ENCODE measurements around the gene PRKCQ. TPM values are rescaled to one million over a fixed set of nuclear protein-coding genes. Genes with fewer than 3 reads are reported as not detected.

The PRKCQ gene
- total and polyA plus RNA-seq, 2 of the 13 experiments (the other 11 are each of a cell fraction or from before 2014, with no cell fraction given), result 0.13 to 0.35 TPM

DNA sequence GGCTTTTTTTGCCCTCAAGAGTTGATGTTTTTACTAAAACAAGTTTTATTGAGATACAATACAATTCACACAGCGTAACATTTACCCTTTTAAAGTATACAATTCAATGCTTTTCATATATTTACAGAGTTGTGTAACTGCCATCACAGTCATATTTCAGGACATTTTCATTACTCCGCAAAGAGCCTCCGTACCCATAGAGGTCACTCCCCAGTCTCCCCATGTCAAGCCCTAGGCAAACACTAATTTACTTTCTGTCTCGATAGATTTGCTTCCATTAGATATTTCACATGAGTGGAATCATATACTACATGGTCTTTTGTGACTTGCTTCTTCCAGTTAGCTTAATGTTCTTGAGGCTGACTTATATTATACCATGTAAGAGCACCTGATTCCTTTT, 183.8 kb downstream of the PRKCQ start (continued):
- TF ChIP-seq, protein P1, sequence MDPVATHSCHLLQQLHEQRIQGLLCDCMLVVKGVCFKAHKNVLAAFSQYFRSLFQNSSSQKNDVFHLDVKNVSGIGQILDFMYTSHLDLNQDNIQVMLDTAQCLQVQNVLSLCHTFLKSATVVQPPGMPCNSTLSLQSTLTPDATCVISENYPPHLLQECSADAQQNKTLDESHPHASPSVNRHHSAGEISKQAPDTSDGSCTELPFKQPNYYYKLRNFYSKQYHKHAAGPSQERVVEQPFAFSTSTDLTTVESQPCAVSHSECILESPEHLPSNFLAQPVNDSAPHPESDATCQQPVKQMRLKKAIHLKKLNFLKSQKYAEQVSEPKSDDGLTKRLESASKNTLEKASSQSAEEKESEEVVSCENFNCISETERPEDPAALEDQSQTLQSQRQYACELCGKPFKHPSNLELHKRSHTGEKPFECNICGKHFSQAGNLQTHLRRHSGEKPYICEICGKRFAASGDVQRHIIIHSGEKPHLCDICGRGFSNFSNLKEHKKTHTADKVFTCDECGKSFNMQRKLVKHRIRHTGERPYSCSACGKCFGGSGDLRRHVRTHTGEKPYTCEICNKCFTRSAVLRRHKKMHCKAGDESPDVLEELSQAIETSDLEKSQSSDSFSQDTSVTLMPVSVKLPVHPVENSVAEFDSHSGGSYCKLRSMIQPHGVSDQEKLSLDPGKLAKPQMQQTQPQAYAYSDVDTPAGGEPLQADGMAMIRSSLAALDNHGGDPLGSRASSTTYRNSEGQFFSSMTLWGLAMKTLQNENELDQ (CRISPR knock-in tag; IDR thresholded peaks at IDR 0.05; ENCODE audit: borderline replicate concordance), result no peak
- TF ChIP-seq ZNF124 (CRISPR knock-in tag; IDR thresholded peaks at IDR 0.05) (no peak), ZNF256 (CRISPR knock-in tag; conservative IDR thresholded peaks at IDR 0.05) (no peak), RBFOX2 (IDR thresholded peaks at IDR 0.05; ENCODE audit: low read depth, low read length) (no peak)
- TF ChIP-seq, protein P2, sequence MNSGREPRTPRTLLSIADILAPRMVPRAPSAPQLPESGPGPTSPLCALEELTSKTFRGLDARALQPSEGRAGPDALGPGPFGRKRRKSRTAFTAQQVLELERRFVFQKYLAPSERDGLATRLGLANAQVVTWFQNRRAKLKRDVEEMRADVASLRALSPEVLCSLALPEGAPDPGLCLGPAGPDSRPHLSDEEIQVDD (CRISPR knock-in tag; IDR thresholded peaks at IDR 0.05; ENCODE audit: borderline replicate concordance), result no peak

DNA sequence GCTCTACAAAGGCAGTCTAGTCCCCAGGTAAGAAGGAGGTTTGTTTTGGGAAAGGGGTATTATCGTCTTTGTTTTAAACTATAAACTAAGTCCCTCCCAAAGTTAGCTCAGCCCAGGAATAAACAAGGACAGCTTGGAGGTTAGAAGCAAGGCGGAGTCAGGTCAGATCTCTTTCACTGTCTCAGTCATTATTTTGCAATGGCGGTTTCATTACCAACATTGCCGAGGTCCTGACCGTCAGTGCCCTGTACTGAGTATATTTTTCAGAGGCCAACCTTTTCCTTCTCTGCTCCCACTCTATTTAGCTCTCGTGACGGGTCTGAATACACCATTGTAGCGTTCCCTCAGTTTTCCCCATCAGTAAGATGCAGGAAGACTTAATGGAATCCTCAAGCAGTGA, 184.5 kb downstream of the PRKCQ start:
- no TSS peak for BruUV-seq (replicated peaks)
- TF ChIP-seq, protein P3, sequence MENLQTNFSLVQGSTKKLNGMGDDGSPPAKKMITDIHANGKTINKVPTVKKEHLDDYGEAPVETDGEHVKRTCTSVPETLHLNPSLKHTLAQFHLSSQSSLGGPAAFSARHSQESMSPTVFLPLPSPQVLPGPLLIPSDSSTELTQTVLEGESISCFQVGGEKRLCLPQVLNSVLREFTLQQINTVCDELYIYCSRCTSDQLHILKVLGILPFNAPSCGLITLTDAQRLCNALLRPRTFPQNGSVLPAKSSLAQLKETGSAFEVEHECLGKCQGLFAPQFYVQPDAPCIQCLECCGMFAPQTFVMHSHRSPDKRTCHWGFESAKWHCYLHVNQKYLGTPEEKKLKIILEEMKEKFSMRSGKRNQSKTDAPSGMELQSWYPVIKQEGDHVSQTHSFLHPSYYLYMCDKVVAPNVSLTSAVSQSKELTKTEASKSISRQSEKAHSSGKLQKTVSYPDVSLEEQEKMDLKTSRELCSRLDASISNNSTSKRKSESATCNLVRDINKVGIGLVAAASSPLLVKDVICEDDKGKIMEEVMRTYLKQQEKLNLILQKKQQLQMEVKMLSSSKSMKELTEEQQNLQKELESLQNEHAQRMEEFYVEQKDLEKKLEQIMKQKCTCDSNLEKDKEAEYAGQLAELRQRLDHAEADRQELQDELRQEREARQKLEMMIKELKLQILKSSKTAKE (CRISPR knock-in tag; IDR thresholded peaks at IDR 0.05; ENCODE audit: borderline replicate concordance), result no peak
- TF ChIP-seq, protein P4, sequence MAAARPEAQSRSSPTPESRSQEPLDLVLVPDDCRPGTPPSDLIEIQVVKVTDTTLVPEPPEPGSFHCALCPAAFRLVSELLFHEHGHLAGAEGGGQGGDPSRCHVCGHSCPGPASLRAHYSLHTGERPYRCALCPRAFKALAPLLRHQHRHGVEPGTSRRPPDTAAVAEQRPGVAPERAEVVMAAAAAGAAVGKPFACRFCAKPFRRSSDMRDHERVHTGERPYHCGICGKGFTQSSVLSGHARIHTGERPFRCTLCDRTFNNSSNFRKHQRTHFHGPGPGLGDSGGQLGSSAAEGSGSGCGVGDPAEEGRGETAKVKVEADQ (CRISPR knock-in tag; IDR thresholded peaks at IDR 0.05; ENCODE audit: borderline replicate concordance), result no peak
- TF ChIP-seq, protein P5, sequence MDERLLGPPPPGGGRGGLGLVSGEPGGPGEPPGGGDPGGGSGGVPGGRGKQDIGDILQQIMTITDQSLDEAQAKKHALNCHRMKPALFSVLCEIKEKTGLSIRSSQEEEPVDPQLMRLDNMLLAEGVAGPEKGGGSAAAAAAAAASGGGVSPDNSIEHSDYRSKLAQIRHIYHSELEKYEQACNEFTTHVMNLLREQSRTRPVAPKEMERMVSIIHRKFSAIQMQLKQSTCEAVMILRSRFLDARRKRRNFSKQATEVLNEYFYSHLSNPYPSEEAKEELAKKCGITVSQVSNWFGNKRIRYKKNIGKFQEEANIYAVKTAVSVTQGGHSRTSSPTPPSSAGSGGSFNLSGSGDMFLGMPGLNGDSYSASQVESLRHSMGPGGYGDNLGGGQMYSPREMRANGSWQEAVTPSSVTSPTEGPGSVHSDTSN (CRISPR knock-in tag; IDR thresholded peaks at IDR 0.05), result no peak
- POLR2A ChIA-PET, result interaction anchor here (0.7 kb wide), 1 partner anchor 201 kb away, joined by 3 read pairs; no protein-coding TSS in a partner anchor
- Histone ChIP-seq H3K4me1 (ENCODE audit: insufficient read depth, low read length) (no peaks in the 10 kb centered on the region), H3K27me3 (ENCODE audit: control insufficient read depth in 1 of 2, insufficient read depth in 2 of 2, low read length in 2 of 2) (peaks cover 1 to 25% of the 10 kb centered on the region in 2 experiments; a peak in 3 of 5 replicates), H3K36me3 (replicated peaks in 1 of 2; ENCODE audit: control insufficient read depth in 1 of 2, insufficient read depth in 2 of 2, low read length in 2 of 2) (no peaks in the 10 kb centered on the region), H4K20me1 (ENCODE audit: insufficient read depth, low read length) (no peaks in the 10 kb centered on the region), H3K9me3 (ENCODE audit: low read length) (no peaks in the 10 kb centered on the region), H3K79me2 (ENCODE audit: insufficient read depth, low read length) (no peaks in the 10 kb centered on the region), H2AFZ (ENCODE audit: low read length) (no peak overlapping the region), H3K27ac (ENCODE audit: extremely low read length, insufficient read depth, low read length) (no peak overlapping the region), H3K4me3 (replicated peaks in 1 of 3; ENCODE audit: insufficient read depth in 1 of 3, low read depth in 2 of 3, low read length in 3 of 3) (no peak overlapping the region), H3K9ac (ENCODE audit: insufficient read depth, low read depth, low read length) (no peak overlapping the region), H3K4me2 (ENCODE audit: low read depth, low read length) (no peak overlapping the region)
- intact Hi-C loops (cut with micrococcal nuclease; ENCODE audit: unreplicated experiment), result no loop called here
- ATAC-seq (no peak), DNase-seq (ENCODE audit: low spot score) (no peak), FAIRE-seq (no peak)
- in situ Hi-C loops (cut with HindIII; ENCODE audit: extremely low pct_ligation_motif_present, low pct_unique_long_range_greater_than_20kb), result no loop called here
- 30% methylated on average over 8 of the region's 8 CpGs for WGBS (ENCODE audit: low lambda C conversion rate)
- CTCF ChIA-PET (ENCODE audit: low intra/inter-chr PET ratio, low total read pairs), result no interaction called here

All from HepG2 (cell line).